ENCODE measurements around the gene GPN1. TPM values are rescaled to one million over a fixed set of nuclear protein-coding genes. Genes with fewer than 3 reads are reported as not detected.

Gene GPN1
- total and polyA plus RNA-seq, 2 of the 8 experiments (the other 6 are each of a cell fraction or from before 2014, with no cell fraction given) = 38.7 to 43.5 TPM

- peak; percentile 100 for TF ChIP-seq KDM4A (IDR thresholded peaks at IDR 0.05; ENCODE audit: low read depth, low read length, severe bottlenecking)
- TF ChIP-seq CTBP2 (IDR thresholded peaks at IDR 0.05; ENCODE audit: borderline replicate concordance, insufficient read depth, insufficient read length, low read length) = peak; percentile 59
- TF ChIP-seq TBP (IDR thresholded peaks at IDR 0.05; ENCODE audit: low read depth, low read length) = peak; percentile 91
- no peak for TF ChIP-seq E2F6 (IDR thresholded peaks at IDR 0.05)
- no peak for TF ChIP-seq SP2 (IDR thresholded peaks at IDR 0.05; ENCODE audit: low read length)
- TF ChIP-seq ZNF274 (IDR thresholded peaks at IDR 0.05; ENCODE audit: borderline replicate concordance, extremely low read depth, low read length) = no peak
- TF ChIP-seq SP4 (IDR thresholded peaks at IDR 0.05; ENCODE audit: low read length) = peak; percentile 89; the same call in 1 of the 2 replicates
- TF ChIP-seq SRF (IDR thresholded peaks at IDR 0.05; ENCODE audit: low read depth, low read length) = peak; percentile 38; the same call in 1 of the 2 replicates
- no peak for TF ChIP-seq ATF3 (IDR thresholded peaks at IDR 0.05; ENCODE audit: insufficient read depth, low read depth, low read length)
- TF ChIP-seq TAF7 (optimal IDR thresholded peaks at IDR 0.05; ENCODE audit: borderline replicate concordance, low read depth, low read length) = peak; percentile 50
- TF ChIP-seq KDM1A (IDR thresholded peaks at IDR 0.05; ENCODE audit: borderline replicate concordance, low read length) = no peak
- TF ChIP-seq TEAD4 (IDR thresholded peaks at IDR 0.05; ENCODE audit: low read depth, low read length) = peak; percentile 49; the same call in 1 of the 2 replicates
- TF ChIP-seq, protein P1, sequence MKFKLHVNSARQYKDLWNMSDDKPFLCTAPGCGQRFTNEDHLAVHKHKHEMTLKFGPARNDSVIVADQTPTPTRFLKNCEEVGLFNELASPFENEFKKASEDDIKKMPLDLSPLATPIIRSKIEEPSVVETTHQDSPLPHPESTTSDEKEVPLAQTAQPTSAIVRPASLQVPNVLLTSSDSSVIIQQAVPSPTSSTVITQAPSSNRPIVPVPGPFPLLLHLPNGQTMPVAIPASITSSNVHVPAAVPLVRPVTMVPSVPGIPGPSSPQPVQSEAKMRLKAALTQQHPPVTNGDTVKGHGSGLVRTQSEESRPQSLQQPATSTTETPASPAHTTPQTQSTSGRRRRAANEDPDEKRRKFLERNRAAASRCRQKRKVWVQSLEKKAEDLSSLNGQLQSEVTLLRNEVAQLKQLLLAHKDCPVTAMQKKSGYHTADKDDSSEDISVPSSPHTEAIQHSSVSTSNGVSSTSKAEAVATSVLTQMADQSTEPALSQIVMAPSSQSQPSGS (IDR thresholded peaks at IDR 0.05; ENCODE audit: low read length) = peak; percentile 91; the same call in 1 of the 2 replicates
- no peak; the same call in 1 of the 2 replicates for TF ChIP-seq RFX5 (IDR thresholded peaks at IDR 0.05; ENCODE audit: borderline replicate concordance, low read depth, low read length)
- TF ChIP-seq JUN (IDR thresholded peaks at IDR 0.05; ENCODE audit: low read depth, low read length) = 0 out of 2 replicates have a peak, but pooled peaks have one; percentile 5
- peak; percentile 96 for TF ChIP-seq TAF1 (IDR thresholded peaks at IDR 0.05; ENCODE audit: low read depth, low read length)
- no peak for TF ChIP-seq BCL11A (IDR thresholded peaks at IDR 0.05; ENCODE audit: low read depth in 2 of 2, low read length in 2 of 2)
- TF ChIP-seq SIX5 (IDR thresholded peaks at IDR 0.05; ENCODE audit: low read depth, low read length) = peak; percentile 23; the same call in 1 of the 2 replicates
- TF ChIP-seq EP300 (IDR thresholded peaks at IDR 0.05; ENCODE audit: borderline replicate concordance in 1 of 2, low read depth in 2 of 2, low read length in 2 of 2) = no peak
- TF ChIP-seq YY1 (IDR thresholded peaks at IDR 0.05; ENCODE audit: low read depth, low read length) = peak; percentile 95
Observed at GRCh38 chr2:27663285-27664153, 34.7 kb downstream of the GPN1 start, which contains the start of the genes SLC4A1AP and SUPT7L (continued).
